ENCODE measurements around the gene TSSK6. TPM values are rescaled to one million over a fixed set of nuclear protein-coding genes. Genes with fewer than 3 reads are reported as not detected.
A peak's percentile ranks its signal among the peaks of the same experiment; 100 is the strongest.

TSSK6 gene
- polyA plus RNA-seq (0.47 to 1.0 TPM (median 0.77 TPM) in 3 replicates), polyA minus RNA-seq (not detected in 3 replicates)
- polyA plus RNA-seq (2011; ENCODE audit: low read depth): not detected
- 0.45 and 1.0 TPM in 2 replicates for polyA plus RNA-seq (2011; cell fraction: cytosol; rRNA removed)
- polyA plus RNA-seq (2011; cell fraction: nucleus; rRNA removed): 0.70 and 2.1 TPM in 2 replicates
- polyA plus RNA-seq (2012; ENCODE audit: low replicate concordance): 0.37 and 1.2 TPM in 2 replicates
- polyA minus RNA-seq (2011; cell fraction: cytosol; rRNA and poly(A)+ RNA removed): not detected
- 0.63 and 0.78 TPM in 2 replicates for polyA minus RNA-seq (2011; cell fraction: nucleus; rRNA and poly(A)+ RNA removed)

DNA sequence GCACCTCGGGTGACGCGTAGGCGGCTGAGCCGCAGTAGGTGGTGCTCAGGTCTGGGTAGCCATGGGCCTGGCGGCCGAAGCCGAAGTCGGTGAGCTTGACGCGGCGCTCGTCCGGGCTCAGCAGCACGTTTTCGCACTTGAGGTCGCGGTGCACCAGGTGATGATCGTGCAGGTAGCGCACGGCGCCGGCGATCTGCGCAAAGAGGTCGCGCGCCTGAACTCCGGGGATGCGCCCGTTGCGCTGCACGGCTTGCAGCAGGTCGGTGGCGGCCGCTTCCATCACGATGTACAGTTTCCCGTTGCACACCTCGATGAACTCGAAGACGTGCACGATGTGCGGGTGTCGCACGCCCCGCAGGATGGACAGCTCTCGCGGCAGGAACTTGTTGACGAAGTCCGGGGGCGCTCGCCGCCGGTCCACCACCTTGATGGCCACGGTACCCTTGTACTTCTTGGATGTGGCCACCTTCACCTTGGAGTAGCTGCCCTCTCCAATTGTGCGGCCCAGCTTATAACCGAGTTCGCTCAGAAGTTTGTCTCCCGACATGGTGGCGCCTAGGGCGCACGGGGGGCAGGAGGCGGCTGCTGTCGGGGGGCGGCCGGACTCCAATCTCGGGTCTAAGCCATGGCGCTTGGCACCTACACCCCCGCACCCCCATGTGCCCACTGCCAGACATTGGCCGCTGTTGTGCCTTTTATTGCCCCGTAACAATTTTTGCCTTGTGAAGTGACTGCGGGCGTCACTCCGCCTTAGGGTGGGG, at the start of gene TSSK6:
TSSK6 (minus strand) TSS at position 668 of the 761 bp plus-strand sequence; CDS start at position 547, 121 bp downstream.
- DNase-seq (ENCODE audit: low read depth, low spot score) (no peak), FAIRE-seq (no peak)
- Histone ChIP-seq H3K4me1 (ENCODE audit: control insufficient read depth, extremely low read depth, insufficient read depth, low read length) (peaks cover 11% of the 10 kb centered on the region), H3K9me3 (ENCODE audit: control insufficient read depth, low read depth, low read length) (peaks cover 5% of the 10 kb centered on the region), H3K36me3 (ENCODE audit: control insufficient read depth in 2 of 2, extremely low read depth in 1 of 2, insufficient read depth in 2 of 2, low read length in 2 of 2) (peaks cover 6 to 12% of the 10 kb centered on the region in 2 experiments), H3K4me3 (ENCODE audit: control insufficient read depth in 2 of 3, extremely low read depth in 1 of 3, insufficient read depth in 2 of 3, low read depth in 1 of 3, low read length in 3 of 3) (peak within 1 kb of the TSS; percentile 77 to 81 (median 77)), H3K9me1 (ENCODE audit: control insufficient read depth, extremely low read depth, insufficient read depth, low read length) (no peaks in the 10 kb centered on the region), H3K27ac (ENCODE audit: control insufficient read depth, insufficient read depth, low read length) (peak within 1 kb of the TSS; percentile 72), H4K20me1 (ENCODE audit: control insufficient read depth, extremely low read depth, insufficient read depth, low read length) (no peaks in the 10 kb centered on the region), H3K4me2 (ENCODE audit: control insufficient read depth, extremely low read depth, insufficient read depth, low read depth, low read length) (peak within 1 kb of the TSS; percentile 65), H3K9ac (ENCODE audit: control insufficient read depth, extremely low read depth, insufficient read depth, low read length) (peak within 1 kb of the TSS; percentile 81), H3K27me3 (ENCODE audit: control insufficient read depth, extremely low read depth, insufficient read depth, low read length) (no peaks in the 10 kb centered on the region), H3K79me2 (ENCODE audit: control insufficient read depth, insufficient read depth, low read length) (peaks cover 30% of the 10 kb centered on the region), H2AFZ (ENCODE audit: control insufficient read depth, low read length) (peak within 1 kb of the TSS; percentile 72)
- TF ChIP-seq, protein P1, sequence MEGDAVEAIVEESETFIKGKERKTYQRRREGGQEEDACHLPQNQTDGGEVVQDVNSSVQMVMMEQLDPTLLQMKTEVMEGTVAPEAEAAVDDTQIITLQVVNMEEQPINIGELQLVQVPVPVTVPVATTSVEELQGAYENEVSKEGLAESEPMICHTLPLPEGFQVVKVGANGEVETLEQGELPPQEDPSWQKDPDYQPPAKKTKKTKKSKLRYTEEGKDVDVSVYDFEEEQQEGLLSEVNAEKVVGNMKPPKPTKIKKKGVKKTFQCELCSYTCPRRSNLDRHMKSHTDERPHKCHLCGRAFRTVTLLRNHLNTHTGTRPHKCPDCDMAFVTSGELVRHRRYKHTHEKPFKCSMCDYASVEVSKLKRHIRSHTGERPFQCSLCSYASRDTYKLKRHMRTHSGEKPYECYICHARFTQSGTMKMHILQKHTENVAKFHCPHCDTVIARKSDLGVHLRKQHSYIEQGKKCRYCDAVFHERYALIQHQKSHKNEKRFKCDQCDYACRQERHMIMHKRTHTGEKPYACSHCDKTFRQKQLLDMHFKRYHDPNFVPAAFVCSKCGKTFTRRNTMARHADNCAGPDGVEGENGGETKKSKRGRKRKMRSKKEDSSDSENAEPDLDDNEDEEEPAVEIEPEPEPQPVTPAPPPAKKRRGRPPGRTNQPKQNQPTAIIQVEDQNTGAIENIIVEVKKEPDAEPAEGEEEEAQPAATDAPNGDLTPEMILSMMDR (optimal IDR thresholded peaks at IDR 0.05 in 1 of 3, IDR thresholded peaks at IDR 0.05 in 1 of 3, conservative IDR thresholded peaks at IDR 0.05 in 1 of 3; ENCODE audit: extremely low read depth in 1 of 3, insufficient read depth in 2 of 3, low read length in 3 of 3): no peak
- TF ChIP-seq EZH2 (IDR thresholded peaks at IDR 0.05; ENCODE audit: low read length): no peak
- dilution Hi-C loops (cut with MboI; ENCODE audit: extremely low pct_ligation_motif_present, low sequenced_read_pairs): no loop called here

DNA sequence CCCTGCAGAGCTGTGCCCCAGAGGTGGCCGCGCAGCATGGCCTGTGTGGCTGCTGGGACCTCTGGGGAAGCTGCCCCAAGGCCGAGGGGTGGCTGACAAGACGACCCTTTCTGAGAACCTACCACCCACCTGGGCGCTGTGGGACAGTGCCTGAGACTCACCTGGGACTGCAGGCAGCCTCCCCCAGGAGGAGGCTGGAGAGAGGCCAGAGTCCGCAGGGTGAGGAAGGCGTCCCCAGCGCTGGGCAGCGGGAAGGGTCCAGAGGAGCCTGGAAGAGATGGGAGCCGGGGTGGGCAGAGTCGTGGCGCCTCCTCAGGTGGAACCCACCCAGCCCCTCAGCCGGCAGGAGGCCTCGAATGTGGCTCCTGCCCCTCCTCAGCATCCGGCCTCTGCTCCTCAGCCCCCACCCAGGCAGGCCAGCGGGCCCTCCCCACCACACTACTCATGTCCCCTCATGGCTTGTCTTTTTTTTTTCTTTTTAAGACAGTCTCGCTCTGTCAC, 48.0 kb upstream of the TSSK6 start:
- Histone ChIP-seq H3K27ac (ENCODE audit: control insufficient read depth, insufficient read depth, low read length) (no peak overlapping the region), H3K4me2 (ENCODE audit: control insufficient read depth, extremely low read depth, insufficient read depth, low read depth, low read length) (no peak overlapping the region), H3K9me1 (ENCODE audit: control insufficient read depth, extremely low read depth, insufficient read depth, low read length) (no peaks in the 10 kb centered on the region), H3K79me2 (ENCODE audit: control insufficient read depth, insufficient read depth, low read length) (no peaks in the 10 kb centered on the region), H3K36me3 (ENCODE audit: control insufficient read depth in 2 of 2, extremely low read depth in 1 of 2, insufficient read depth in 2 of 2, low read length in 2 of 2) (no peaks in the 10 kb centered on the region), H2AFZ (ENCODE audit: control insufficient read depth, low read length) (no peak overlapping the region), H3K27me3 (ENCODE audit: control insufficient read depth, extremely low read depth, insufficient read depth, low read length) (no peaks in the 10 kb centered on the region), H3K9ac (ENCODE audit: control insufficient read depth, extremely low read depth, insufficient read depth, low read length) (no peak overlapping the region), H3K4me1 (ENCODE audit: control insufficient read depth, extremely low read depth, insufficient read depth, low read length) (no peaks in the 10 kb centered on the region), H3K4me3 (ENCODE audit: control insufficient read depth in 2 of 3, extremely low read depth in 1 of 3, insufficient read depth in 2 of 3, low read depth in 1 of 3, low read length in 3 of 3) (no peak overlapping the region), H3K9me3 (ENCODE audit: control insufficient read depth, low read depth, low read length) (no peaks in the 10 kb centered on the region), H4K20me1 (ENCODE audit: control insufficient read depth, extremely low read depth, insufficient read depth, low read length) (no peaks in the 10 kb centered on the region)
- FAIRE-seq (no peak), DNase-seq (ENCODE audit: low read depth, low spot score) (no peak)
- TF ChIP-seq, protein P1 (optimal IDR thresholded peaks at IDR 0.05 in 1 of 3, IDR thresholded peaks at IDR 0.05 in 1 of 3, conservative IDR thresholded peaks at IDR 0.05 in 1 of 3; ENCODE audit: extremely low read depth in 1 of 3, insufficient read depth in 2 of 3, low read length in 3 of 3): no peak
- no peak for TF ChIP-seq EZH2 (IDR thresholded peaks at IDR 0.05; ENCODE audit: low read length)
- dilution Hi-C loops (cut with MboI; ENCODE audit: extremely low pct_ligation_motif_present, low sequenced_read_pairs): no loop called here
